ENCODE measurements around the gene PRKN. TPM values are rescaled to one million over a fixed set of nuclear protein-coding genes. Genes with fewer than 3 reads are reported as not detected.
A peak's percentile ranks its signal among the peaks of the same experiment; 100 is the strongest.
"Not testable (repeated sequence)": the region's sequence is repeated elsewhere in the genome, so short reads cannot be mapped to it uniquely, and the experiment has no call there.

Gene PRKN
- polyA plus RNA-seq, 3 donors, result 8.1 to 15.1 (median 11.4) TPM

GRCh38 chr6:162684052-162684451, 43.5 kb downstream of the PRKN start:
- no peak for DNase-seq (ENCODE audit: extremely low read depth in 1 of 11, low read depth in 9 of 11, low spot score in 4 of 11)

GRCh38 chr6:162683135-162683534, 44.4 kb downstream of the PRKN start:
- DNase-seq (ENCODE audit: extremely low read depth in 1 of 11, low read depth in 9 of 11, low spot score in 4 of 11), result peak in 3 of 11 donors; percentile 3 to 29 (median 14)

GRCh38 chr6:162681447-162681846, 46.1 kb downstream of the PRKN start:
- no peak for DNase-seq (ENCODE audit: extremely low read depth in 1 of 11, low read depth in 9 of 11, low spot score in 4 of 11)

GRCh38 chr6:162680871-162681270, 46.7 kb downstream of the PRKN start:
- no peak for DNase-seq (ENCODE audit: extremely low read depth in 1 of 11, low read depth in 9 of 11, low spot score in 4 of 11)

- DNase-seq (ENCODE audit: extremely low read depth in 1 of 11, low read depth in 9 of 11, low spot score in 4 of 11), result no peak
These were observed 47.2 kb downstream of the PRKN start for GRCh38 chr6:162680367-162680766.

GRCh38 chr6:162679681-162680080, 47.9 kb downstream of the PRKN start:
- no peak for DNase-seq (ENCODE audit: extremely low read depth in 1 of 11, low read depth in 9 of 11, low spot score in 4 of 11)

GRCh38 chr6:162678896-162679295, 48.7 kb downstream of the PRKN start:
- not testable (repeated sequence) for DNase-seq (ENCODE audit: extremely low read depth in 1 of 11, low read depth in 9 of 11, low spot score in 4 of 11)

- DNase-seq (ENCODE audit: extremely low read depth in 1 of 11, low read depth in 9 of 11, low spot score in 4 of 11), result no peak
These were observed 52.1 kb downstream of the PRKN start for GRCh38 chr6:162675503-162675902.

- DNase-seq (ENCODE audit: extremely low read depth in 1 of 11, low read depth in 9 of 11, low spot score in 4 of 11), result no peak
These were observed 53.1 kb downstream of the PRKN start for GRCh38 chr6:162674452-162674851.

GRCh38 chr6:162671580-162672165, 55.9 kb downstream of the PRKN start:
- no peak for DNase-seq (ENCODE audit: extremely low read depth in 1 of 11, low read depth in 9 of 11, low spot score in 4 of 11)

- DNase-seq (ENCODE audit: extremely low read depth in 1 of 11, low read depth in 9 of 11, low spot score in 4 of 11), result no peak
These were observed 57.2 kb downstream of the PRKN start for GRCh38 chr6:162670345-162670744.

GRCh38 chr6:162666246-162666645, 61.3 kb downstream of the PRKN start:
- no peak for DNase-seq (ENCODE audit: extremely low read depth in 1 of 11, low read depth in 9 of 11, low spot score in 4 of 11)

- no peak for DNase-seq (ENCODE audit: extremely low read depth in 1 of 11, low read depth in 9 of 11, low spot score in 4 of 11)
These were observed 73.8 kb downstream of the PRKN start for GRCh38 chr6:162653808-162654207.

GRCh38 chr6:162651505-162651904, 76.1 kb downstream of the PRKN start:
- no peak for DNase-seq (ENCODE audit: extremely low read depth in 1 of 11, low read depth in 9 of 11, low spot score in 4 of 11)

GRCh38 chr6:162649271-162649670, 78.3 kb downstream of the PRKN start:
- peak in 6 of 11 donors; percentile 4 to 22 (median 10) for DNase-seq (ENCODE audit: extremely low read depth in 1 of 11, low read depth in 9 of 11, low spot score in 4 of 11)

- no peak for DNase-seq (ENCODE audit: extremely low read depth in 1 of 11, low read depth in 9 of 11, low spot score in 4 of 11)
These were observed 83.4 kb downstream of the PRKN start for GRCh38 chr6:162644153-162644552.

- no peak for DNase-seq (ENCODE audit: extremely low read depth in 1 of 11, low read depth in 9 of 11, low spot score in 4 of 11)
These were observed 86.8 kb downstream of the PRKN start for GRCh38 chr6:162640756-162641155.

GRCh38 chr6:162639951-162640350, 87.6 kb downstream of the PRKN start:
- no peak for DNase-seq (ENCODE audit: extremely low read depth in 1 of 11, low read depth in 9 of 11, low spot score in 4 of 11)

GRCh38 chr6:162638931-162639574, 88.5 kb downstream of the PRKN start:
- no peak for DNase-seq (ENCODE audit: extremely low read depth in 1 of 11, low read depth in 9 of 11, low spot score in 4 of 11)

- no peak for DNase-seq (ENCODE audit: extremely low read depth in 1 of 11, low read depth in 9 of 11, low spot score in 4 of 11)
These were observed 90.2 kb downstream of the PRKN start for GRCh38 chr6:162637317-162637716.

GRCh38 chr6:162636167-162636566, 91.4 kb downstream of the PRKN start:
- DNase-seq (ENCODE audit: extremely low read depth in 1 of 11, low read depth in 9 of 11, low spot score in 4 of 11), result no peak
